GM13977 (cell line): ENCODE data around the gene LRRC4C.

Source experiments
- DNase-seq: peaks from one replicate; pipeline ENCODE4 v3.0.0; 2012; ENCODE audit warnings: low spot score
- in situ Hi-C: fragments of 300-500 bp; cut with MboI; formaldehyde crosslinking; loops from one replicate; pipeline ENCODE4 v1.12.0; 2022; ENCODE audit warnings: low sequenced_read_pairs, low pct_unique_long_range_greater_than_20kb, mixed read lengths, inconsistent platforms; ENCODE audit not compliant: unreplicated experiment
- TF ChIP-seq, protein P1 (sequence below): IDR thresholded peaks from 2 replicates; pipeline ENCODE4 v1.5.1; 2012; ENCODE audit warnings: mild to moderate bottlenecking, control low read depth; ENCODE audit not compliant: insufficient read depth; ENCODE audit errors: extremely low read depth, missing control alignments

Gene LRRC4C

DNA sequence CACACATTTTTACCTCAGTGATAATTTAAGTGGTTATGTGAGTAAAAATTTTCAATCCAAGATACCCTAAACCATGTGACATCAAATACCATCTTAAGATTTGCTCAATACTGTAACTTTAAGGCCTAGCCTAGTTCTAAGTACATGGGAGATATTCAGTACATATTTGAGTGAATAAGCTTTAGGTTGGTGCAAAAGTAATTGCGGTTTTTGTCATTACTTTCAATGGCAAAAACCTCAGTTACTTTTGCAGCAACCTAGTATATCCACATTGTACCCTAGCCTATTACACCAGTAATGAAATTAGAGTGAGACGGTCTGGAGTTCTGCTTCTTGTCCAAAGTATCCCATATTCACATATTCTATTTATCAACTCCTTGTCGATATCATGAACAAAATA is 700.1 kb downstream of the LRRC4C start:
- in situ Hi-C loops = no loop called here
- TF ChIP-seq, protein P1, sequence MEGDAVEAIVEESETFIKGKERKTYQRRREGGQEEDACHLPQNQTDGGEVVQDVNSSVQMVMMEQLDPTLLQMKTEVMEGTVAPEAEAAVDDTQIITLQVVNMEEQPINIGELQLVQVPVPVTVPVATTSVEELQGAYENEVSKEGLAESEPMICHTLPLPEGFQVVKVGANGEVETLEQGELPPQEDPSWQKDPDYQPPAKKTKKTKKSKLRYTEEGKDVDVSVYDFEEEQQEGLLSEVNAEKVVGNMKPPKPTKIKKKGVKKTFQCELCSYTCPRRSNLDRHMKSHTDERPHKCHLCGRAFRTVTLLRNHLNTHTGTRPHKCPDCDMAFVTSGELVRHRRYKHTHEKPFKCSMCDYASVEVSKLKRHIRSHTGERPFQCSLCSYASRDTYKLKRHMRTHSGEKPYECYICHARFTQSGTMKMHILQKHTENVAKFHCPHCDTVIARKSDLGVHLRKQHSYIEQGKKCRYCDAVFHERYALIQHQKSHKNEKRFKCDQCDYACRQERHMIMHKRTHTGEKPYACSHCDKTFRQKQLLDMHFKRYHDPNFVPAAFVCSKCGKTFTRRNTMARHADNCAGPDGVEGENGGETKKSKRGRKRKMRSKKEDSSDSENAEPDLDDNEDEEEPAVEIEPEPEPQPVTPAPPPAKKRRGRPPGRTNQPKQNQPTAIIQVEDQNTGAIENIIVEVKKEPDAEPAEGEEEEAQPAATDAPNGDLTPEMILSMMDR = no peak
- DNase-seq = no peak

DNA sequence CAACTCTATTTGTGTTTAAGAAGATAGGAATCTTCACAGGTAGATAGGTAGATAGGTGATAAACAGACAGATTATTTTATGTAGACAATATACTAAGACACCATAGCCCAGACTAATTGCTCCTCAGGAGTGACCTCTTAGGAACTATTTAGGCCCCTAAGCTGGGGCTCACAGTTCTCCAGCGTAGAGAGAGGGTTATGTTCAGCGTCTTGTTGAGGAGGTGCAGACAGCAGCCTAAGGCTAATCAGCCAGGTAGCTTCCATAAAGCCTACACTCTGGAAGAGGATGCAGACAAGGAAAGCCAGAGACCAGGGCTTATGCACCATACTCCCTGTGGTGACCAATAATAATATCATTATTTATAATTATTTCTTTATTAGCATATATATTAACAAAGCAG is 705.2 kb downstream of the LRRC4C start:
- TF ChIP-seq, protein P1 = no peak
- DNase-seq = no peak
- in situ Hi-C loops = no loop called here

DNA sequence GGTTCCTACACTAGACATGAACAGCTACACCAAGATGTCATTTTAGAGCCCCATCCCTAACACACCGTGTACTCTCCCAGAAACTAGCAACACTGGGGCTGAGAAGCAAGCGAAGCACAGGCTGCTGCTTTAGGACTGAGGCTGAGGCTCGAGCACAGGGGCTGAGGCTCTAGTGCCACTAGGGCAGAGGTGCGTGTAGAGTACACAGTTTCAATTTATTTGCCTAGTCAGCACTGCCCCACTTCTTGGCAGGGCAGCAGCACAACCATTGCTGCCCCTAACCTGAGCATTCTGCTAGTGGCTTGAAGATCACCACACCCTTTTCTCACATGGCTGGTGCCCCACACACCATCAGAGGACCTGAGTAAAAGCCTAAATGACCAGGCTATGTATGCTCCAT is 713.2 kb downstream of the LRRC4C start:
- no peak for DNase-seq
- TF ChIP-seq, protein P1 = no peak
- in situ Hi-C loops = no loop called here

DNA sequence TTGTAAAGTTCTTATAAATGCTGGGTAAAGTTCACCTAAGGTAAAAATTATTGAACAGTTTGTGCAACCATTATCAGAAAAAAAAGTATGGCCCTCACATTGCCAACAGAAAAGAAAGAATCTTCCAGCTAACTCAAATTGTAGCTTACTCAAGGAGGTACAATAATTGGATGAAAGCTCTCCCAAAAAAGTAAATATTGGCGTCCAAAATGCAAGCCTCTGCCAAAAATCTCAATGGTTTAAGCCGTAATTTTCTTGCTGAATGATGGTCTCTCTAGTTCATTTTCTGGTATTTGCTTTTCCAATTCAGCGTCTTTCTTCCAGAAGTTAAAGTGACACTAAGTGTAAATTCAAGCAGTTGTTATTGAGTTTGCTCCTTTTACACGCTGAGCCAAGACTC is 727.3 kb downstream of the LRRC4C start:
- TF ChIP-seq, protein P1 = no peak
- in situ Hi-C loops = no loop called here

DNA sequence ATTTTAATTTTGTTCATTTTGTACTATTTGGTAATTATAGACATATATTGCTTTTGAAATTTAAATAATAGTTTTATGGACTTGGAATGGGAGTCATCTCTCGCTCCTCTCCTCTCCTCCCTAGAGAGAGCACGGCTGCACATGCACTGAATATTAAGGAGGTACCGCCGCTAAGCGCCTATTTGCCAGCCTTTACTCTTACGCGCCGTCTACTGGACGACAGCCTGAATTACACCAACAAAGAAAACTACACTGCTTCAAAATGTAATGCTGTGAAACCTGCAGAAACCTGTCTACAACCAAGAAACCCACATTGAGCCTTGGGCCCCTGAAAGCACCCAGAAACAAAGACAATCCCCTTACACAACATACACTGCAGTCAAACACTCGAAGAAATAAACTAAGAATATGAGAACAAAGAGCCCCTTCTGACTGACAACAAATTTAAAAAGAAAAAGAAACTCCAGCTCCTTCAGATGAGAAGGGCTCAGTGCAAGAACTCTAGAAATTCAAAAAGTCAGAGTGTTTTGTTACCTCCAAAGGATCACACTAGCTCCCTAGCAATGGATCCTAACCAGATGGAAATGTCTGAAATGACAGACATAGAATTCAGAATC is 737.2 kb downstream of the LRRC4C start:
- TF ChIP-seq, protein P1 = peak; percentile 89
- in situ Hi-C loops = no loop called here
- DNase-seq = peak; percentile 28

More for the DNA sequence above, 727.3 kb downstream of the LRRC4C start:
- no peak for DNase-seq

DNA sequence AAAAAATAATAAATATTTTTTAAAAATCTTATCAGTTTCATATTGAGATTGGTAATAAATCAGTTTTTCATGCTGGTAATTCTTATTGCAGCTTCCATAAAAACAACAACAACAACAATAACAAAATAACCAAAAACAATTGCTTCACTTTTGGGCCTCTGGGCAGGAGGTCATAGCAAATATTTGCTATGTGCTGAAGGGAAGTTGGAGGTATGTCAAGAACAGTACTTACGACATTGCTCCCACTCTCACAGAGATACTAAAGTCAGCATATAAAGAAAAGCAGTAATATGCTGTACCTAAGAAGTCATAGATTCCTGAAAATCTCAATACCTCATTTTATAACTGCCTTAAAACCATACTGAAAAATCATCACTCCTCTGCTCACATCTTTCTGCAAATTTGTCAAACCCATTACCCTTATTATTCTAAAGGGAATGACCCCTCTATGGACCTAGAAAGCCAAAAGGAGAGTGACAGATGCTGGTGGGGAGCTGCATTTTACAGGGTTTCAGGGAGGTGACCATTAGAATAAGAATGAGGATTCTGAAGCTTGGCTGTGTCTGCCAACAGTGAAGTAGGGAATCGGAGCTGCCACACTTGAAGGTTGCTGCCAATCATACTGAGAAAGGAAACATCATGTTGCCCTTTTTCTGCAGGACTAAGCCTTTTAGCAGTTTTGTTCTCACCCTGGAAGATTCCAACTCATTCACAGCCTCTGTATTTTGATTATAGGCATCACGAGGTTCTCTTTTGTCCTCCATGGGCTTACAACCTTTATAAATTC is 742.9 kb downstream of the LRRC4C start:
- DNase-seq = no peak
- in situ Hi-C loops = no loop called here
- TF ChIP-seq, protein P1 = no peak
